SK-N-SH treated with all-trans-retinoic acid at 6 μM for 48 hours (cell line): ENCODE measurements around the gene LNX2.

Experiments
- ATAC-seq: fragments of 200-7000 bp; cut with Tn5 transposase; 3 replicates; pipeline ENCODE4 v1.9.1; 2020; ENCODE audit warnings: mild to moderate bottlenecking, moderate library complexity
- ARNTL ChIP-seq: fragments of 450-650 bp; formaldehyde crosslinking; IDR thresholded peaks from 2 replicates; pipeline ENCODE4 v1.5.0; 2020; ENCODE audit warnings: low read depth, mild to moderate bottlenecking, moderate library complexity, borderline replicate concordance
- BACH2 ChIP-seq: fragments of 250-450 bp; sonication (Bioruptor Pico); IDR thresholded peaks from 2 replicates; pipeline ENCODE4 v1.9.0; 2021; ENCODE audit warnings: mild to moderate bottlenecking, borderline replicate concordance
- ESRRG ChIP-seq: fragments of 250-450 bp; sonication (Bioruptor Pico); IDR thresholded peaks from 2 replicates; pipeline ENCODE4 v1.6.1; 2021; ENCODE audit warnings: mild to moderate bottlenecking
- GLIS3 ChIP-seq: fragments of 250-450 bp; sonication (Bioruptor Pico); IDR thresholded peaks from 2 replicates; pipeline ENCODE4 v1.5.0; 2020; ENCODE audit warnings: mild to moderate bottlenecking, moderate library complexity
- ISL1 ChIP-seq: fragments of 250-450 bp; sonication (Bioruptor Pico); IDR thresholded peaks from 2 replicates; pipeline ENCODE4 v2.1.2; 2022; ENCODE audit warnings: mild to moderate bottlenecking, moderate library complexity
- PPARA ChIP-seq: fragments of 250-450 bp; sonication (Bioruptor Pico); IDR thresholded peaks from 2 replicates; pipeline ENCODE4 v1.5.0; 2020; ENCODE audit warnings: mild to moderate bottlenecking, borderline replicate concordance
- RARB ChIP-seq: fragments of 250-450 bp; sonication (Bioruptor Pico); IDR thresholded peaks from 2 replicates; pipeline ENCODE4 v1.8.0; 2021; ENCODE audit warnings: mild to moderate bottlenecking, moderate library complexity
- SNAI2 ChIP-seq: fragments of 250-450 bp; sonication (Bioruptor Pico); IDR thresholded peaks from 2 replicates; pipeline ENCODE4 v1.5.0; 2020; ENCODE audit warnings: mild to moderate bottlenecking, moderate library complexity
- TCF4 ChIP-seq: fragments of 250-450 bp; sonication (Bioruptor Pico); IDR thresholded peaks from 2 replicates; pipeline ENCODE4 v1.8.0; 2021; ENCODE audit warnings: mild to moderate bottlenecking, moderate library complexity, borderline replicate concordance
- TOX ChIP-seq: fragments of 250-450 bp; sonication (Bioruptor Pico); IDR thresholded peaks from 2 replicates; pipeline ENCODE4 v1.8.0; 2021; ENCODE audit warnings: mild to moderate bottlenecking, moderate library complexity, borderline replicate concordance
- ZC3H10 ChIP-seq: fragments of 250-450 bp; sonication (Bioruptor Pico); IDR thresholded peaks from 2 replicates; pipeline ENCODE4 v1.5.1; 2021; ENCODE audit warnings: mild to moderate bottlenecking, moderate library complexity
- ZFP3 ChIP-seq: fragments of 250-450 bp; sonication (Bioruptor Pico); IDR thresholded peaks from 2 replicates; pipeline ENCODE4 v1.5.0; 2020; ENCODE audit warnings: mild to moderate bottlenecking, moderate library complexity
- ZFP30 ChIP-seq: fragments of 450-650 bp; formaldehyde crosslinking; IDR thresholded peaks from 2 replicates; pipeline ENCODE4 v1.5.0; 2022; ENCODE audit warnings: mild to moderate bottlenecking, moderate library complexity
- ZNF565 ChIP-seq: fragments of 450-650 bp; formaldehyde crosslinking; conservative IDR thresholded peaks from 2 replicates; pipeline ENCODE4 v1.5.0; 2020; ENCODE audit warnings: low read depth, mild to moderate bottlenecking, moderate library complexity
- ZNF70 ChIP-seq: fragments of 450-650 bp; formaldehyde crosslinking; IDR thresholded peaks from 2 replicates; pipeline ENCODE4 v1.5.0; 2020; ENCODE audit warnings: mild to moderate bottlenecking, moderate library complexity
- ZNF8 ChIP-seq: fragments of 450-650 bp; formaldehyde crosslinking; IDR thresholded peaks from 2 replicates; pipeline ENCODE4 v1.5.0; 2020; ENCODE audit warnings: mild to moderate bottlenecking, moderate library complexity
- TF ChIP-seq, protein P1 (sequence below): fragments of 250-450 bp; sonication (Bioruptor Pico); IDR thresholded peaks from 2 replicates; pipeline ENCODE4 v1.5.1; 2021; ENCODE audit warnings: mild to moderate bottlenecking, moderate library complexity
- TF ChIP-seq, protein P2 (sequence below): fragments of 250-450 bp; sonication (Bioruptor Pico); IDR thresholded peaks from 2 replicates; pipeline ENCODE4 v1.8.0; 2021; ENCODE audit warnings: low read depth, mild to moderate bottlenecking, moderate library complexity, borderline replicate concordance
- TF ChIP-seq, protein P3 (sequence below): fragments of 250-450 bp; sonication (Bioruptor Pico); IDR thresholded peaks from 2 replicates; pipeline ENCODE4 v1.8.0; 2020; ENCODE audit warnings: mild to moderate bottlenecking, moderate library complexity, borderline replicate concordance
- TF ChIP-seq, protein P4 (sequence below): fragments of 250-450 bp; sonication (Bioruptor Pico); IDR thresholded peaks from 2 replicates; pipeline ENCODE4 v1.5.0; 2020; ENCODE audit warnings: mild to moderate bottlenecking, moderate library complexity
- TF ChIP-seq, protein P5 (sequence below): fragments of 250-450 bp; sonication (Bioruptor Pico); IDR thresholded peaks from 2 replicates; pipeline ENCODE4 v1.5.1; 2020; ENCODE audit warnings: low read depth, mild to moderate bottlenecking, moderate library complexity

Gene LNX2

DNA sequence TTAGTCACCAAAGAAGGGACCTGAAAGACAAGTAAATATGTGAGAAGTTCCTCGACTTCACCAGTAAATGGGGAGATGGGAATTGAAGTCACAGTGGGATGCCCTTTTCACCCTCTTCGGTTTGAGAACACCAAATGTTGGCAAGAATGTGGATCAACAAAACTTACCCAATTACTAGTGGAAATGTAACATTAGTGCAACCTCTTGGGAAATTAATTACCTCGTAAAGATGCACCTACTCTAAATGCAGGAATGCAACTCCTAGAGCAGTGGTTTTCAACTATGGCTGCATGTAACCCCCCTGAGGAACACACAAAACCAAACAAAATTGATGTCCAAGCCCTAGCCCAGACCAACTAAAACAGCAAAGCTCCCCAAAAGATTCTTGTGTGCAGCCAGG, 78.1 kb downstream of the LNX2 start:
- TF ChIP-seq SNAI2 (CRISPR knock-in tag) = no peak
- TF ChIP-seq TOX (CRISPR knock-in tag) = no peak
- TF ChIP-seq GLIS3 (CRISPR knock-in tag) = no peak
- no peak for TF ChIP-seq RARB (CRISPR knock-in tag)
- TF ChIP-seq ESRRG (CRISPR knock-in tag) = no peak
- TF ChIP-seq, protein P1, sequence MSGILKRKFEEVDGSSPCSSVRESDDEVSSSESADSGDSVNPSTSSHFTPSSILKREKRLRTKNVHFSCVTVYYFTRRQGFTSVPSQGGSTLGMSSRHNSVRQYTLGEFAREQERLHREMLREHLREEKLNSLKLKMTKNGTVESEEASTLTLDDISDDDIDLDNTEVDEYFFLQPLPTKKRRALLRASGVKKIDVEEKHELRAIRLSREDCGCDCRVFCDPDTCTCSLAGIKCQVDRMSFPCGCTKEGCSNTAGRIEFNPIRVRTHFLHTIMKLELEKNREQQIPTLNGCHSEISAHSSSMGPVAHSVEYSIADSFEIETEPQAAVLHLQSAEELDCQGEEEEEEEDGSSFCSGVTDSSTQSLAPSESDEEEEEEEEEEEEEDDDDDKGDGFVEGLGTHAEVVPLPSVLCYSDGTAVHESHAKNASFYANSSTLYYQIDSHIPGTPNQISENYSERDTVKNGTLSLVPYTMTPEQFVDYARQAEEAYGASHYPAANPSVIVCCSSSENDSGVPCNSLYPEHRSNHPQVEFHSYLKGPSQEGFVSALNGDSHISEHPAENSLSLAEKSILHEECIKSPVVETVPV (CRISPR knock-in tag) = no peak
- TF ChIP-seq, protein P2, sequence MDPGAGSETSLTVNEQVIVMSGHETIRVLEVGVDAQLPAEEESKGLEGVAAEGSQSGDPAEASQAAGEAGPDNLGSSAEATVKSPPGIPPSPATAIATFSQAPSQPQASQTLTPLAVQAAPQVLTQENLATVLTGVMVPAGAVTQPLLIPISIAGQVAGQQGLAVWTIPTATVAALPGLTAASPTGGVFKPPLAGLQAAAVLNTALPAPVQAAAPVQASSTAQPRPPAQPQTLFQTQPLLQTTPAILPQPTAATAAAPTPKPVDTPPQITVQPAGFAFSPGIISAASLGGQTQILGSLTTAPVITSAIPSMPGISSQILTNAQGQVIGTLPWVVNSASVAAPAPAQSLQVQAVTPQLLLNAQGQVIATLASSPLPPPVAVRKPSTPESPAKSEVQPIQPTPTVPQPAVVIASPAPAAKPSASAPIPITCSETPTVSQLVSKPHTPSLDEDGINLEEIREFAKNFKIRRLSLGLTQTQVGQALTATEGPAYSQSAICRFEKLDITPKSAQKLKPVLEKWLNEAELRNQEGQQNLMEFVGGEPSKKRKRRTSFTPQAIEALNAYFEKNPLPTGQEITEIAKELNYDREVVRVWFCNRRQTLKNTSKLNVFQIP (CRISPR knock-in tag) = no peak
- no peak for TF ChIP-seq ZNF565
- TF ChIP-seq, protein P3, sequence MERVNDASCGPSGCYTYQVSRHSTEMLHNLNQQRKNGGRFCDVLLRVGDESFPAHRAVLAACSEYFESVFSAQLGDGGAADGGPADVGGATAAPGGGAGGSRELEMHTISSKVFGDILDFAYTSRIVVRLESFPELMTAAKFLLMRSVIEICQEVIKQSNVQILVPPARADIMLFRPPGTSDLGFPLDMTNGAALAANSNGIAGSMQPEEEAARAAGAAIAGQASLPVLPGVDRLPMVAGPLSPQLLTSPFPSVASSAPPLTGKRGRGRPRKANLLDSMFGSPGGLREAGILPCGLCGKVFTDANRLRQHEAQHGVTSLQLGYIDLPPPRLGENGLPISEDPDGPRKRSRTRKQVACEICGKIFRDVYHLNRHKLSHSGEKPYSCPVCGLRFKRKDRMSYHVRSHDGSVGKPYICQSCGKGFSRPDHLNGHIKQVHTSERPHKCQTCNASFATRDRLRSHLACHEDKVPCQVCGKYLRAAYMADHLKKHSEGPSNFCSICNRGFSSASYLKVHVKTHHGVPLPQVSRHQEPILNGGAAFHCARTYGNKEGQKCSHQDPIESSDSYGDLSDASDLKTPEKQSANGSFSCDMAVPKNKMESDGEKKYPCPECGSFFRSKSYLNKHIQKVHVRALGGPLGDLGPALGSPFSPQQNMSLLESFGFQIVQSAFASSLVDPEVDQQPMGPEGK (CRISPR knock-in tag) = no peak
- TF ChIP-seq ZNF70 (CRISPR knock-in tag) = no peak
- TF ChIP-seq ISL1 = no peak
- TF ChIP-seq ARNTL = no peak
- no peak for TF ChIP-seq ZFP3
- TF ChIP-seq, protein P4, sequence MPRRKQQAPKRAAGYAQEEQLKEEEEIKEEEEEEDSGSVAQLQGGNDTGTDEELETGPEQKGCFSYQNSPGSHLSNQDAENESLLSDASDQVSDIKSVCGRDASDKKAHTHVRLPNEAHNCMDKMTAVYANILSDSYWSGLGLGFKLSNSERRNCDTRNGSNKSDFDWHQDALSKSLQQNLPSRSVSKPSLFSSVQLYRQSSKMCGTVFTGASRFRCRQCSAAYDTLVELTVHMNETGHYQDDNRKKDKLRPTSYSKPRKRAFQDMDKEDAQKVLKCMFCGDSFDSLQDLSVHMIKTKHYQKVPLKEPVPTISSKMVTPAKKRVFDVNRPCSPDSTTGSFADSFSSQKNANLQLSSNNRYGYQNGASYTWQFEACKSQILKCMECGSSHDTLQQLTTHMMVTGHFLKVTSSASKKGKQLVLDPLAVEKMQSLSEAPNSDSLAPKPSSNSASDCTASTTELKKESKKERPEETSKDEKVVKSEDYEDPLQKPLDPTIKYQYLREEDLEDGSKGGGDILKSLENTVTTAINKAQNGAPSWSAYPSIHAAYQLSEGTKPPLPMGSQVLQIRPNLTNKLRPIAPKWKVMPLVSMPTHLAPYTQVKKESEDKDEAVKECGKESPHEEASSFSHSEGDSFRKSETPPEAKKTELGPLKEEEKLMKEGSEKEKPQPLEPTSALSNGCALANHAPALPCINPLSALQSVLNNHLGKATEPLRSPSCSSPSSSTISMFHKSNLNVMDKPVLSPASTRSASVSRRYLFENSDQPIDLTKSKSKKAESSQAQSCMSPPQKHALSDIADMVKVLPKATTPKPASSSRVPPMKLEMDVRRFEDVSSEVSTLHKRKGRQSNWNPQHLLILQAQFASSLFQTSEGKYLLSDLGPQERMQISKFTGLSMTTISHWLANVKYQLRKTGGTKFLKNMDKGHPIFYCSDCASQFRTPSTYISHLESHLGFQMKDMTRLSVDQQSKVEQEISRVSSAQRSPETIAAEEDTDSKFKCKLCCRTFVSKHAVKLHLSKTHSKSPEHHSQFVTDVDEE = no peak
- ATAC-seq = no peak

DNA sequence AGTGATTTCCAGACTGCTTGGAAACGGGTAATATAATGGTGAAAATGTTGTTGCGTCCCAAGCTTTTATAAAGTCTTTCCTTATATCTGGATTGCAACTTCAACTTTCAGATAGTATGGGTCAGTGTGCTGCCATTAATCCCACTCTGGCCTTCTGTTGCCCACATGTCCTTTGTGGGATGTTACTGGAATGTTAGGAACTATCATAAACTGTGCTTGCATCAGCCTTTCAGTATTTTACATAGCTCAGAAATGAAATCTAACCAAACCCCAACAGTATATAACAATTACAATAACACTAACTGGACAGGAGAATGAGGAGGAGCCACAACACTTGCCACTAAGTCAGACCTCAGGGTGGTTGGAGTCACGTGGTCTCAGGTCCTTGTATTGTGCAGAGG, 78.9 kb downstream of the LNX2 start:
- ATAC-seq = no peak
- no peak for TF ChIP-seq ZNF565
- TF ChIP-seq PPARA (CRISPR knock-in tag) = no peak
- TF ChIP-seq, protein P1 (CRISPR knock-in tag) = no peak
- TF ChIP-seq, protein P5, sequence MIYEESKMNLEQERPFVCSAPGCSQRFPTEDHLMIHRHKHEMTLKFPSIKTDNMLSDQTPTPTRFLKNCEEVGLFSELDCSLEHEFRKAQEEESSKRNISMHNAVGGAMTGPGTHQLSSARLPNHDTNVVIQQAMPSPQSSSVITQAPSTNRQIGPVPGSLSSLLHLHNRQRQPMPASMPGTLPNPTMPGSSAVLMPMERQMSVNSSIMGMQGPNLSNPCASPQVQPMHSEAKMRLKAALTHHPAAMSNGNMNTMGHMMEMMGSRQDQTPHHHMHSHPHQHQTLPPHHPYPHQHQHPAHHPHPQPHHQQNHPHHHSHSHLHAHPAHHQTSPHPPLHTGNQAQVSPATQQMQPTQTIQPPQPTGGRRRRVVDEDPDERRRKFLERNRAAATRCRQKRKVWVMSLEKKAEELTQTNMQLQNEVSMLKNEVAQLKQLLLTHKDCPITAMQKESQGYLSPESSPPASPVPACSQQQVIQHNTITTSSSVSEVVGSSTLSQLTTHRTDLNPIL (CRISPR knock-in tag) = no peak
- no peak for TF ChIP-seq ZNF8 (CRISPR knock-in tag)
- TF ChIP-seq, protein P4 = no peak
- no peak for TF ChIP-seq ZC3H10 (CRISPR knock-in tag)
- no peak for TF ChIP-seq TCF4 (CRISPR knock-in tag)
- no peak for TF ChIP-seq RARB (CRISPR knock-in tag)
- no peak for TF ChIP-seq ISL1
- TF ChIP-seq, protein P3 (CRISPR knock-in tag) = no peak
- no peak for TF ChIP-seq TOX (CRISPR knock-in tag)
- TF ChIP-seq ARNTL = no peak
- TF ChIP-seq, protein P2 (CRISPR knock-in tag) = no peak
- no peak for TF ChIP-seq ZFP30 (CRISPR knock-in tag)
- no peak for TF ChIP-seq BACH2 (CRISPR knock-in tag)
